Measurements from ENCODE around the gene NFKBIE. TPM values are rescaled to one million over a fixed set of nuclear protein-coding genes. Genes with fewer than 3 reads are reported as not detected.

The NFKBIE gene
- total RNA-seq, 1 donor from 2014 or later = 46.3 TPM

DNA sequence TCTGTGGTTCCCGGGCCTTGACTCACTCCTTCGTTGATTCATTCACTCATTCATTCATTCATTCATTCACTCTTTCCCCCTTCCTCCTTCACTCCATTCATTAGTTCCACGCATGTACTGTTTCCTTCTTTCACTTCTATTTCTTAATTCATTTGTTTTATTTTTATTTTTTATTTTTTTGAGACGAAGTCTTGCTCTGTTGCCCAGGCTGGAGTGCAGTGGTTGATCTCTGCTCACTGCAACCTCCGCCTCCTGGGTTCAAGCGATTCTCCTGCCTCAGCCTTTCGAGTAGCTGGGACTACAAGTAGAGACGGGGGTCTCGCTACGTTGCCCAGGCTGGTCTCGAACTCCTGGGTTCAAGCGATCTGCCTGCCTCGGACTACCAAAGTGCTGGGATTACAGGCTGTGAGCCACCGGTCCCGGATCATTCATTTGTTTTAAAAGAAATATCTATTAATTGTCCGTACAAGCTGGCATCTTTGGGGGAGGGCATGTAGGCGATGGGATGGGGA, 427 bp upstream of the NFKBIE start:
- no peak overlapping the region for H3K4me3 ChIP-seq (ENCODE audit: low read depth, low read length)
- H3K36me3 ChIP-seq (ENCODE audit: control insufficient read depth, insufficient read depth, low read length) = no peaks in the 10 kb centered on the region
- H3K27me3 ChIP-seq (ENCODE audit: control insufficient read depth, insufficient read depth, low read length) = peaks cover 23% of the 10 kb centered on the region
- DNase-seq (ENCODE audit: low read depth) = no peak
- TF ChIP-seq, protein P1, sequence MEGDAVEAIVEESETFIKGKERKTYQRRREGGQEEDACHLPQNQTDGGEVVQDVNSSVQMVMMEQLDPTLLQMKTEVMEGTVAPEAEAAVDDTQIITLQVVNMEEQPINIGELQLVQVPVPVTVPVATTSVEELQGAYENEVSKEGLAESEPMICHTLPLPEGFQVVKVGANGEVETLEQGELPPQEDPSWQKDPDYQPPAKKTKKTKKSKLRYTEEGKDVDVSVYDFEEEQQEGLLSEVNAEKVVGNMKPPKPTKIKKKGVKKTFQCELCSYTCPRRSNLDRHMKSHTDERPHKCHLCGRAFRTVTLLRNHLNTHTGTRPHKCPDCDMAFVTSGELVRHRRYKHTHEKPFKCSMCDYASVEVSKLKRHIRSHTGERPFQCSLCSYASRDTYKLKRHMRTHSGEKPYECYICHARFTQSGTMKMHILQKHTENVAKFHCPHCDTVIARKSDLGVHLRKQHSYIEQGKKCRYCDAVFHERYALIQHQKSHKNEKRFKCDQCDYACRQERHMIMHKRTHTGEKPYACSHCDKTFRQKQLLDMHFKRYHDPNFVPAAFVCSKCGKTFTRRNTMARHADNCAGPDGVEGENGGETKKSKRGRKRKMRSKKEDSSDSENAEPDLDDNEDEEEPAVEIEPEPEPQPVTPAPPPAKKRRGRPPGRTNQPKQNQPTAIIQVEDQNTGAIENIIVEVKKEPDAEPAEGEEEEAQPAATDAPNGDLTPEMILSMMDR (IDR thresholded peaks at IDR 0.05; ENCODE audit: insufficient read depth, low read length, poor library complexity, severe bottlenecking) = no peak

DNA sequence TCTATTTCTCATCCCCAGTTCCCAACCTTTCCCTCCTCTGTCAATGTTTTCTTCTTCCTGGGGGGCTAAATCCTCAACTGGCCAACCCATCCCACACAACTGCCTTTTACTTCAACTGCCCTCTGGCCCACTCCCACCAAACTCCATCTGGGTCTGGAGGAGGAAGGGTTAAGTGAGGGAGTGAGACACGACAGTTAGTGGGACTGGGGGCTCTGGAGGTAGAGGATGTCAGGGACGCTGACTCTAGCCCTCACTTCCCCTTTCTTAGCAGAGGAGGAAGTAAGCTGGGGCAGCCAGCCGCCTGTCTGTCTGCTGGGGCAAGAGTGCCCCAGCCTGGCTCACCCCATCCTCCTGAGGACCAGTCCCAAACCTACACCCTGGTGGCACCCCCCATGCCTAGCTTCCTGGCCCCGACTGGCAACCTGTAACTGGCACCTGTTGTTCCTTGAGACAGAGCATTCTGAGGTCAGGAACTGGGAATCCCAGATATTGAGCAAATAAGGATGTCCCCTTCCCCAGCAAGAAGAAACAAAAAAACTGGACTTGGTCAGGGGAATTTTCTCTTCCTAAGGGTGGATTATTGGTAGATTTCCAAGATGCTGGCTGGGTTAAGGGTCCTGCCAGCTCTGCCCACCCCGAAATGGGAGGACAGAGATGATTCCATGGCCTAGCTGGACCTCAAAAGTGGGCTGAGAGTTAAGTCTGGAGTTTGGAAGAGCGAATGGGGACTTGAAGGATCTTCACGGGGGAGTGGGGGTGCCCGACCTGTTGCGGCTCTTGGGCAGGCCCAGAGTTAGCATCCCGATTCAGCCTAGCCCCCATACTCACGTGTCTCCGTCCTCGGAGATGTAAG, 971 bp downstream of the NFKBIE start:
- TF ChIP-seq, protein P1 (IDR thresholded peaks at IDR 0.05; ENCODE audit: insufficient read depth, low read length, poor library complexity, severe bottlenecking) = no peak
- H3K36me3 ChIP-seq (ENCODE audit: control insufficient read depth, insufficient read depth, low read length) = no peaks in the 10 kb centered on the region
- H3K4me3 ChIP-seq (ENCODE audit: low read depth, low read length) = peak overlapping the region; percentile 70
- no peak for DNase-seq (ENCODE audit: low read depth)
- peaks cover 14% of the 10 kb centered on the region for H3K27me3 ChIP-seq (ENCODE audit: control insufficient read depth, insufficient read depth, low read length)

DNA sequence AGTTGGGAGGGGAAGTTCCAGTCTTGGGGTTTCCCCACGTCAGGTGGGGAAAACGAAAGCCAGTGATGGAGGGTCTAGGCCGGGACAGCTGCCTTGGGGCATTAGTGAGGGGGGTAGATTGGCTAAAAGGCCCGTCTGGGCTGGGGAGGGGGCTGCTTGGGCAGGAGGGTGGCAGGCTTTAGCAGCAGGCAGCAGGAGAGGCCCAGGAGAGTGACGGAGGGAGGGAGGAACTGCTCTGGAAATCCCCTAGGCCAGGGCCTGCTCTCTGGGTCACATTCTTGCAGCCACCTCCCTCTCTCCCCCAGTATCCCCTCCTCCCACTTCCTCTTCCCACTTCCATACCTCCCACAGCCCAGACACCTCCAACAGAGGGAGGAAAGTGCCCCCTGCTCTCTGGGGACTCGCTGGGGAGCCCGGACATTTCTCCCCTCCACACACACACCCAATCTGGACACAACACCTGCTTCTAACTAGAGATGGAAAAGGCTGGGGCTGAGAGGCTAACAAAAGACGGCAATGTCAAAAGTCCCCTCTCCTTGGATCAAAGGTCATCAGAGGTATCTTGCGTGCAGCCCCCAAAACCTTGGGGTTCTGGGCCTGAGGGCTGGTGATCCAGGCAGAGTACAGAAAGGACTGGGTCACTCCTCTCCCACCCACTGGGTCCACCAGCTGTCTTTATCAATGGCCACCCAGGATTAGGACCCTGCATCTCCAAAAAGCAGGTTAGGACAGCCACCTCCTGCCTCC, 1.8 kb downstream of the NFKBIE start:
- no peak for DNase-seq (ENCODE audit: low read depth)
- TF ChIP-seq, protein P1 (IDR thresholded peaks at IDR 0.05; ENCODE audit: insufficient read depth, low read length, poor library complexity, severe bottlenecking) = no peak
- H3K4me3 ChIP-seq (ENCODE audit: low read depth, low read length) = peak overlapping the region; percentile 70
- no peaks in the 10 kb centered on the region for H3K36me3 ChIP-seq (ENCODE audit: control insufficient read depth, insufficient read depth, low read length)
- H3K27me3 ChIP-seq (ENCODE audit: control insufficient read depth, insufficient read depth, low read length) = peaks cover 5% of the 10 kb centered on the region

DNA sequence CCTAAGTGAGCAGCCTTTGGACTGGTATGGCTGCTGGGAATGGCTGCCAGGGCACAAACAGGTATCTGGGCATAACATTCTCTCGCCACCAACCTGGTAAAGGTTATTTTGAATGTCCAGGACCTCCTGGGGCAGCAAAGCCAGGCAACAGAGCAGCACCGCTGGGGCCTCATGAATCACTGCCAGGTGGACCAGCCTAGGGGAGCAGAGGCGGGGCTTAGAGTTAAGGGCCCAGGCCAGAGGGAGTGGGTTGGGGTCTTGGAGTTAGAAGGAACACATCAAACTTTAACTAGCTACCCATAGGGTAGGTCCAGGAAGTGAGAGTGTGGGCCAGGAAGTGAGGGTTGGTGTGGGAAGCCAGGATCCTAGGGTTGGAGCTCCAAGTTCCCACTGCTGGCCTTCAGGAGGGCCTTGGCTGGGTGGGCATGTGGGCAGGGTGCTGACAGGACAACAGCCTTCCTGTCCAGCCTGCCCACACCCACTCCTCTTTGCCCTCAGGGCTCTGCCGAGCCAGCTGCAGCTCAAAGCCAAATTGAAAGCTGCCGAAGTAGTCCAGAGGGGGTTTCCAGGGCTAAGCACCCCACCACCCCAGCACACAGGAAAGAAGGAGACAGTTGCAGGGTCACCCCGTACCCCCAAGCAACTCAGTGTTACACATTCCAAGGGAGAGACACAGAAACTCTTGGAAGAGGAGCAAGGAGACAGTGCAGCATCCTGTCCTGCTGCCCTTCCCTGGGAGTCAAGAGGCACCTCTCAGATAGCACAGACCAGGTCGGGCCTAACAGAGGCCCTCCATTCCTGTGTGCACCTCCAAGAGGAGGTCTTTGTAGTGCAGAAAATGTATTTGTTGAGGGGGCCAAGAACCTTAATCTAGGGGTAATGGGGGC, 2.6 kb downstream of the NFKBIE start:
- DNase-seq (ENCODE audit: low read depth) = no peak
- Histone ChIP-seq H3K36me3 (ENCODE audit: control insufficient read depth, insufficient read depth, low read length) (no peaks in the 10 kb centered on the region), H3K4me3 (ENCODE audit: low read depth, low read length) (peak overlapping the region; percentile 70), H3K27me3 (ENCODE audit: control insufficient read depth, insufficient read depth, low read length) (no peaks in the 10 kb centered on the region)
- TF ChIP-seq, protein P1 (IDR thresholded peaks at IDR 0.05; ENCODE audit: insufficient read depth, low read length, poor library complexity, severe bottlenecking) = no peak

DNA sequence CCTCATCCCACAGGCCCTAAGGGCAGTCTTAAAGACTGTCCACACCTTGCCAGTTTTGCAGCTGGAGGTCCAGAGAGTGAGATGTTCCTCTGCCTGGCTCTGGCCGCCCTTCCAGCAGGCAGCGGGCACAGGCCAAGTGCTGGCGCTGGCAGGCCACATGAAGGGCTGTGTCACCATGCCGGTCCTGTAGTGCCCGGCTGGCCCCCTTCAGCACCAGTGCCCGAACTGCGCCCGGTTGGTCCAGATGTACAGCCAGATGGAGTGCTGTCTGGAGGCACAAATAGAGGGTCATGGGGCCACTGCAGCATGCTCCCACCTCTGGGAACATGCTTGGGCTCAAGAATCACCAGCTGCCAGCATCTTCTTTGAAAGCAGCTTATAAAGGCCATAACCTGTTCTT, 3.8 kb downstream of the NFKBIE start:
- Histone ChIP-seq H3K4me3 (ENCODE audit: low read depth, low read length) (no peak overlapping the region), H3K27me3 (ENCODE audit: control insufficient read depth, insufficient read depth, low read length) (no peaks in the 10 kb centered on the region), H3K36me3 (ENCODE audit: control insufficient read depth, insufficient read depth, low read length) (no peaks in the 10 kb centered on the region)
- TF ChIP-seq, protein P1 (IDR thresholded peaks at IDR 0.05; ENCODE audit: insufficient read depth, low read length, poor library complexity, severe bottlenecking) = no peak
- no peak for DNase-seq (ENCODE audit: low read depth)
